ENCODE data around the gene RASA1. TPM values are rescaled to one million over a fixed set of nuclear protein-coding genes. Genes with fewer than 3 reads are reported as not detected.
A peak's percentile ranks its signal among the peaks of the same experiment; 100 is the strongest.

The RASA1 gene
- total and polyA plus RNA-seq, 9 of the 15 experiments (the other 6 are each of a cell fraction or from before 2014, with no cell fraction given), result 3.2 to 17.3 (median 9.2) TPM

DNA sequence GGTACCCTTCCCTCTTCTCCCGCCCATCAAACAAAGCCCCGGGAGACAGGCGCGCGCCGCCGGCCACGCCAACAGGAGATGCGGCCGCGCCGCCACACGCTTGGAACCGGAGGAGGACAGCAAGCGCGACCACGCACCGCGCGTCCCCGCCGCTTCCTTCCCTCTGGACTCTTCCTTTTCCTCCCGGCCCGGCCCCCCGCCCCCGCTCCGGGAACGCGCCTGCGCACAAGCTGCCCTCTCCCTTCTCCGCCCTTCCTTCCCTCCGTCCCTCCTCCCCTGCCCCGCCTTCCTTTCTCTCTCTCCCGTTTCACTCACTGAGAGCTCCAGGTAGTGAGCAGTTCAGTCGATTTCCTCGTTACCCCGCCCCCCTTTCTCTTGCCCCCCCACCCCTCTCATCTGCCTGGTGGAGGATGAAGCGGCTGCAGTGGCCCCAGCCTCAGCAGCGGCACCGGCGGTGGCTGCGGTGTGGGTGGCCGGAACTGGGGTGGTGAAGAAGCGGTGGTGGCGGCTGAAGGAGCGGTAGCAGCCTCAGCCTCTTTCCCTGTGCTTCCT, at the start of gene RASA1 (continued):
- TF ChIP-seq, protein P1, sequence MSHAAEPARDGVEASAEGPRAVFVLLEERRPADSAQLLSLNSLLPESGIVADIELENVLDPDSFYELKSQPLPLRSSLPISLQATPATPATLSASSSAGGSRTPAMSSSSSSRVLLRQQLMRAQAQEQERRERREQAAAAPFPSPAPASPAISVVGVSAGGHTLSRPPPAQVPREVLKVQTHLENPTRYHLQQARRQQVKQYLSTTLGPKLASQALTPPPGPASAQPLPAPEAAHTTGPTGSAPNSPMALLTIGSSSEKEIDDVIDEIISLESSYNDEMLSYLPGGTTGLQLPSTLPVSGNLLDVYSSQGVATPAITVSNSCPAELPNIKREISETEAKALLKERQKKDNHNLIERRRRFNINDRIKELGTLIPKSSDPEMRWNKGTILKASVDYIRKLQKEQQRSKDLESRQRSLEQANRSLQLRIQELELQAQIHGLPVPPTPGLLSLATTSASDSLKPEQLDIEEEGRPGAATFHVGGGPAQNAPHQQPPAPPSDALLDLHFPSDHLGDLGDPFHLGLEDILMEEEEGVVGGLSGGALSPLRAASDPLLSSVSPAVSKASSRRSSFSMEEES (CRISPR knock-in tag; IDR thresholded peaks at IDR 0.05), result no peak
- TF ChIP-seq SIN3A (IDR thresholded peaks at IDR 0.05; ENCODE audit: borderline replicate concordance in 2 of 2, control insufficient read depth in 1 of 2, low read depth in 2 of 2, low read length in 2 of 2), result 0 out of 4 replicates have a peak, but pooled peaks have one; percentile 21 to 47
- no peak for TF ChIP-seq FOSL1 (tag; conservative IDR thresholded peaks at IDR 0.05)
- no peak for TF ChIP-seq HNRNPL (IDR thresholded peaks at IDR 0.05; ENCODE audit: low read depth, low read length)
- TF ChIP-seq PCBP1 (IDR thresholded peaks at IDR 0.05; ENCODE audit: low read depth, low read length, poor library complexity, severe bottlenecking), result peak; percentile 78
- TF ChIP-seq, protein P2, sequence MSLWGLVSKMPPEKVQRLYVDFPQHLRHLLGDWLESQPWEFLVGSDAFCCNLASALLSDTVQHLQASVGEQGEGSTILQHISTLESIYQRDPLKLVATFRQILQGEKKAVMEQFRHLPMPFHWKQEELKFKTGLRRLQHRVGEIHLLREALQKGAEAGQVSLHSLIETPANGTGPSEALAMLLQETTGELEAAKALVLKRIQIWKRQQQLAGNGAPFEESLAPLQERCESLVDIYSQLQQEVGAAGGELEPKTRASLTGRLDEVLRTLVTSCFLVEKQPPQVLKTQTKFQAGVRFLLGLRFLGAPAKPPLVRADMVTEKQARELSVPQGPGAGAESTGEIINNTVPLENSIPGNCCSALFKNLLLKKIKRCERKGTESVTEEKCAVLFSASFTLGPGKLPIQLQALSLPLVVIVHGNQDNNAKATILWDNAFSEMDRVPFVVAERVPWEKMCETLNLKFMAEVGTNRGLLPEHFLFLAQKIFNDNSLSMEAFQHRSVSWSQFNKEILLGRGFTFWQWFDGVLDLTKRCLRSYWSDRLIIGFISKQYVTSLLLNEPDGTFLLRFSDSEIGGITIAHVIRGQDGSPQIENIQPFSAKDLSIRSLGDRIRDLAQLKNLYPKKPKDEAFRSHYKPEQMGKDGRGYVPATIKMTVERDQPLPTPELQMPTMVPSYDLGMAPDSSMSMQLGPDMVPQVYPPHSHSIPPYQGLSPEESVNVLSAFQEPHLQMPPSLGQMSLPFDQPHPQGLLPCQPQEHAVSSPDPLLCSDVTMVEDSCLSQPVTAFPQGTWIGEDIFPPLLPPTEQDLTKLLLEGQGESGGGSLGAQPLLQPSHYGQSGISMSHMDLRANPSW (CRISPR knock-in tag; IDR thresholded peaks at IDR 0.05), result no peak
- TF ChIP-seq GATAD2A (IDR thresholded peaks at IDR 0.05), result 0 out of 2 replicates have a peak, but pooled peaks have one; percentile 15
- no peak; a peak in 1 of 4 replicates for TF ChIP-seq FOXK2 (conservative IDR thresholded peaks at IDR 0.05 in 1 of 2, IDR thresholded peaks at IDR 0.05 in 1 of 2; ENCODE audit: low read depth in 2 of 2)
- TF ChIP-seq ZFPM2 (CRISPR knock-in tag; IDR thresholded peaks at IDR 0.05), result no peak
- no peak for TF ChIP-seq CHD4 (IDR thresholded peaks at IDR 0.05; ENCODE audit: insufficient read depth, insufficient replicate concordance, low read depth, low read length, poor library complexity, severe bottlenecking)
- no peak for TF ChIP-seq BRD4 (IDR thresholded peaks at IDR 0.05)
- TF ChIP-seq, protein P3, sequence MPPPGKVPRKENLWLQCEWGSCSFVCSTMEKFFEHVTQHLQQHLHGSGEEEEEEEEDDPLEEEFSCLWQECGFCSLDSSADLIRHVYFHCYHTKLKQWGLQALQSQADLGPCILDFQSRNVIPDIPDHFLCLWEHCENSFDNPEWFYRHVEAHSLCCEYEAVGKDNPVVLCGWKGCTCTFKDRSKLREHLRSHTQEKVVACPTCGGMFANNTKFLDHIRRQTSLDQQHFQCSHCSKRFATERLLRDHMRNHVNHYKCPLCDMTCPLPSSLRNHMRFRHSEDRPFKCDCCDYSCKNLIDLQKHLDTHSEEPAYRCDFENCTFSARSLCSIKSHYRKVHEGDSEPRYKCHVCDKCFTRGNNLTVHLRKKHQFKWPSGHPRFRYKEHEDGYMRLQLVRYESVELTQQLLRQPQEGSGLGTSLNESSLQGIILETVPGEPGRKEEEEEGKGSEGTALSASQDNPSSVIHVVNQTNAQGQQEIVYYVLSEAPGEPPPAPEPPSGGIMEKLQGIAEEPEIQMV (tag; conservative IDR thresholded peaks at IDR 0.05; ENCODE audit: low read depth), result no peak
- peak; percentile 87 for TF ChIP-seq CXXC5 (CRISPR knock-in tag; IDR thresholded peaks at IDR 0.05)
- TF ChIP-seq PHF8 (IDR thresholded peaks at IDR 0.05; ENCODE audit: borderline replicate concordance, low read length), result peak; percentile 91
- TF ChIP-seq YY1 (IDR thresholded peaks at IDR 0.05; ENCODE audit: borderline replicate concordance in 1 of 3, control insufficient read depth in 1 of 3, extremely low read depth in 1 of 3, insufficient read depth in 3 of 3, insufficient read length in 1 of 3, insufficient replicate concordance in 2 of 3, low read depth in 1 of 3, low read length in 2 of 3), result peak in 1 of 3 experiments; percentile 73
- TF ChIP-seq ILF3 (IDR thresholded peaks at IDR 0.05; ENCODE audit: borderline replicate concordance), result no peak
- TF ChIP-seq MTA2 (IDR thresholded peaks at IDR 0.05; ENCODE audit: low read depth), result no peak
- peak; percentile 11 for TF ChIP-seq PHF20 (IDR thresholded peaks at IDR 0.05; ENCODE audit: partially characterized antibody)
- peak in 1 of 2 experiments; percentile 93; a peak in 3 of 4 replicates for TF ChIP-seq MAZ (CRISPR knock-in tag; conservative IDR thresholded peaks at IDR 0.05 in 1 of 2, IDR thresholded peaks at IDR 0.05 in 1 of 2)

Data from K562 (cell line).